GM23248 (cell line): Measurements from ENCODE around the gene PRICKLE3. TPM values are rescaled to one million over a fixed set of nuclear protein-coding genes. Genes with fewer than 3 reads are reported as not detected.
"Not testable (repeated sequence)": the region's sequence is repeated elsewhere in the genome, so short reads cannot be mapped to it uniquely, and the experiment has no call there.

Experiments used
- DNase-seq: peaks from one replicate; pipeline ENCODE4 v3.0.0-alpha.2; 2015
- H2AFZ ChIP-seq: fragments of 200-600 bp; sonication (generic); 2 replicates; pipeline ENCODE4 v1.6.1; 2016; ENCODE audit warnings: antibody characterized with exemption
- H3F3A ChIP-seq: fragments of 200-600 bp; sonication (generic); 2 replicates; pipeline ENCODE4 v1.6.1; 2016; ENCODE audit warnings: mild to moderate bottlenecking, antibody characterized with exemption, mixed run types; ENCODE audit not compliant: insufficient read depth
- H3K27ac ChIP-seq: fragments of 200-600 bp; sonication (generic); 2 replicates; pipeline ENCODE4 v1.5.1; 2016; ENCODE audit warnings: mild to moderate bottlenecking
- H3K27me3 ChIP-seq: fragments of 200-600 bp; sonication (generic); replicated peaks from 2 replicates; pipeline ENCODE4 v1.6.1; 2016; ENCODE audit warnings: mild to moderate bottlenecking; ENCODE audit not compliant: insufficient read depth
- H3K36me3 ChIP-seq: fragments of 200-600 bp; sonication (generic); 2 replicates; pipeline ENCODE4 v1.6.1; 2016; ENCODE audit warnings: low read depth, mild to moderate bottlenecking
- H3K4me1 ChIP-seq: fragments of 200-600 bp; sonication (generic); 2 replicates; pipeline ENCODE4 v1.6.1; 2016; ENCODE audit warnings: mild to moderate bottlenecking; ENCODE audit not compliant: insufficient read depth
- H3K4me2 ChIP-seq: fragments of 200-600 bp; sonication (generic); one replicate; pipeline ENCODE4 v1.6.1; 2016; ENCODE audit warnings: mild to moderate bottlenecking; ENCODE audit not compliant: unreplicated experiment
- H3K4me3 ChIP-seq: fragments of 200-600 bp; sonication (generic); 2 replicates; pipeline ENCODE4 v1.5.1; 2016; ENCODE audit warnings: mild to moderate bottlenecking
- H3K79me2 ChIP-seq: fragments of 200-600 bp; sonication (generic); 2 replicates; pipeline ENCODE4 v1.6.1; 2016; ENCODE audit warnings: mild to moderate bottlenecking; ENCODE audit not compliant: insufficient read depth
- H3K9ac ChIP-seq: fragments of 200-600 bp; sonication (generic); 2 replicates; pipeline ENCODE4 v1.6.1; 2016; ENCODE audit warnings: mild to moderate bottlenecking
- H3K9me2 ChIP-seq: fragments of 200-600 bp; sonication (generic); 2 replicates; pipeline ENCODE4 v1.6.1; 2016; ENCODE audit warnings: mixed run types, mild to moderate bottlenecking, moderate library complexity; ENCODE audit not compliant: insufficient read depth
- H3K9me3 ChIP-seq: fragments of 200-600 bp; sonication (generic); one replicate; pipeline ENCODE4 v1.6.1; 2017; ENCODE audit warnings: low read depth
- H4K20me1 ChIP-seq: fragments of 200-600 bp; sonication (generic); 2 replicates; pipeline ENCODE4 v1.6.0; 2016; ENCODE audit not compliant: insufficient read depth
- EZH2 ChIP-seq: fragments of 200-600 bp; sonication (generic); IDR thresholded peaks from 2 replicates; pipeline ENCODE4 v1.6.1; 2018; ENCODE audit warnings: antibody characterized with exemption, mild to moderate bottlenecking; ENCODE audit not compliant: insufficient read depth, poor library complexity, severe bottlenecking
- EZH2phosphoT487 ChIP-seq: fragments of 200-600 bp; sonication (generic); IDR thresholded peaks from 2 replicates; pipeline ENCODE4 v1.6.1; 2018; ENCODE audit warnings: antibody characterized with exemption, moderate library complexity, mild to moderate bottlenecking, low read depth; ENCODE audit not compliant: insufficient read depth
- WGBS, 2 experiments: methylation state at CpG; one replicate each; pipeline ENCODE4 v1.1.6; 2015 to 2017; ENCODE audit warnings: low lambda C conversion rate in 2 of 2, low coverage in 1 of 2; ENCODE audit errors: missing lambda C conversion rate in 2 of 2; 5-methylcytosine and 5-hydroxymethylcytosine counted together
- in situ Hi-C: fragments of 300-500 bp; cut with MboI; formaldehyde crosslinking; loops from 2 replicates; pipeline ENCODE4 v1.15.0; 2020
- polyA plus RNA-seq: library from polyadenylated mRNA; unstranded; fragments of >200 nt; fragmentation: Nextera tagmentation; extraction: Ambion mirVana; gene quantifications from 2 replicates; pipeline ENCODE4 v1.2.1, GENCODE V29; 2016
- total RNA-seq: library from RNA; depleted of rRNA; stranded (reverse); fragments of >200 nt; shearing (Covaris generic); gene quantifications from 2 replicates; pipeline ENCODE4 v1.2.3, GENCODE V29; 2014

Gene PRICKLE3
- total and polyA plus RNA-seq, 2 experiments from 2014 or later, result 5.1 to 10.8 TPM

DNA sequence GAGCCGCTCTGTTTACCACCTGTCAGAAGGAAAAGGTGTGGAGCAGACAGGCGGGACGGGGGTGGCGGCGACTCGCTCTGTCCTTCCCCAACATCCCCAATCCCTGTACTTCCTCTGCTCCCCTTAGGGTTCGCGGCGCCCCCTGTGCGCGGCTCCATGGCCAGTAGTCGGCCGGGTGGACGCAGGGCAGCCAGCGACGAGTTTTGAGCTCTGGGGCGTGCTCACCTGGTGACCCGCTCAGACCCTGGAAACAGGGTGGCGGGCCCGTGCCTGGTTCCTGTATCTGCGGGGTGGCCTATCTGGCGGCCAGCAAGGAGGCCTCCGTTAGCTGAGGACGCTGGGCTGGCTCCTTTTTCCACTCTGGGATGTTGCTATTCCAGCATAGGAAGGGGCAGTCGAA is 29.0 kb downstream of the PRICKLE3 start:
- TF ChIP-seq EZH2phosphoT487, result no peak
- TF ChIP-seq EZH2, result no peak
- Histone ChIP-seq H3K9ac (no peak overlapping the region), H3K36me3 (no peaks in the 10 kb centered on the region), H3F3A (no peaks in the 10 kb centered on the region), H4K20me1 (no peaks in the 10 kb centered on the region), H3K9me3 (no peaks in the 10 kb centered on the region), H3K27me3 (no peaks in the 10 kb centered on the region), H3K79me2 (no peaks in the 10 kb centered on the region), H3K27ac (no peak overlapping the region), H2AFZ (no peak overlapping the region), H3K4me2 (no peak overlapping the region), H3K4me3 (no peak overlapping the region), H3K9me2 (no peaks in the 10 kb centered on the region), H3K4me1 (peaks cover 4% of the 10 kb centered on the region; the same call in 1 of the 2 replicates)
- DNase-seq, result no peak
- in situ Hi-C loops, result no loop called here
- 82 to 86% methylated on average over 14 to 24 of the region's 25 CpGs for WGBS, 2 experiments

DNA sequence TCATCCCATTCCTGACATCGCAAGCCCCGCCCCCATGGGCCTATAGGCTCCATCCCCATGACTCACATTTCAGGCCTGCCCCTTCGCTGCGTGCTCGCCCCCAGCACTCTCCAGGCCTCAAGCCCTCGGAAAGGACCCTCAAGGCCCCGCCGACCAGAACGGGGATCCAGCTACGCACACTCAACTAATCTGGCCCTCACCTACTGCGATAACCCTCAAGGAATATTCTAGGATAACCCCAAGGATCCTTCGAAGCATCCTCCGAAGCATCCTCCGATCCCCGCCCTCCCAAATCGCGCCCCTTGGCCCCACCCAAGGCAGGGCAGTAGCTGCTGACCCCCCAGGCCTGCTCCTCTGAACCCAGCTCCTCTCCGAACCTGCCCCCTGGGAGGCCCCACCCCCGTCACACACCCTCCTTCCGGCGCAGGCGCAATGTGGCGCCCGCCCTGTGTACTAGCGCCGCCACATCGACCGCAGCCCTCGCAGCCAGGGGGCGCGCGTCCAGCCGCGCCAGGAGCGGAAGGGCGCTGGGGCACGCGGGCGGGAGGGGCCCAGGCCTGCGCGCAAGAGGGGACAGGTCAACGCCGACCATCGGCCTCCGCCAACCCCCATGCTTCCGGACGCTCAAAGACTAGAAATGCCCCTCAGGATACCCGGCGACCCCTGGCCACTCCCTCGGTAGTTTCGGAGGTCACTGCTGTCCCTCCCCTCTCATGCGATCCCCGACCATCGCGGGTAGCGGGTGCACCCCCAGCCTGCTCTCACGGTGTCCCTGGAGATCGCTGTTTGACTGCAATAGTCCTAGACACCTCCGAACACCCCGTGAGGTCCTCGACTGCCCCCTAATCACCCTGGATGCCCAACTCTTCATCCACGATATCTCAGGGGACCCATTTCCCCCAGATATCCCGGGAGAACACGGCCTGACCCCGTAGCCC is 30.0 kb downstream of the PRICKLE3 start:
- in situ Hi-C loops, result no loop called here
- peak overlapping the region; percentile 99 for H3K27ac ChIP-seq
- peak overlapping the region; percentile 97 for H3K9ac ChIP-seq
- peak overlapping the region; percentile 80 for H2AFZ ChIP-seq
- H3K27me3 ChIP-seq, result no peaks in the 10 kb centered on the region
- peak overlapping the region; percentile 90 for H3K4me2 ChIP-seq
- H3K4me3 ChIP-seq, result peak overlapping the region; percentile 70
- H3K79me2 ChIP-seq, result no peaks in the 10 kb centered on the region
- DNase-seq, result peak; percentile 95
- 0 to 1% methylated on average over 18 to 22 of the region's 65 CpGs for WGBS, 2 experiments
- H3K9me2 ChIP-seq, result no peaks in the 10 kb centered on the region
- TF ChIP-seq EZH2phosphoT487 (no peak), EZH2 (no peak)
- H3K4me1 ChIP-seq, result peaks cover 4% of the 10 kb centered on the region; the same call in 1 of the 2 replicates
- H3K36me3 ChIP-seq, result no peaks in the 10 kb centered on the region
- no peaks in the 10 kb centered on the region for H3K9me3 ChIP-seq
- H3F3A ChIP-seq, result no peaks in the 10 kb centered on the region
- H4K20me1 ChIP-seq, result no peaks in the 10 kb centered on the region

DNA sequence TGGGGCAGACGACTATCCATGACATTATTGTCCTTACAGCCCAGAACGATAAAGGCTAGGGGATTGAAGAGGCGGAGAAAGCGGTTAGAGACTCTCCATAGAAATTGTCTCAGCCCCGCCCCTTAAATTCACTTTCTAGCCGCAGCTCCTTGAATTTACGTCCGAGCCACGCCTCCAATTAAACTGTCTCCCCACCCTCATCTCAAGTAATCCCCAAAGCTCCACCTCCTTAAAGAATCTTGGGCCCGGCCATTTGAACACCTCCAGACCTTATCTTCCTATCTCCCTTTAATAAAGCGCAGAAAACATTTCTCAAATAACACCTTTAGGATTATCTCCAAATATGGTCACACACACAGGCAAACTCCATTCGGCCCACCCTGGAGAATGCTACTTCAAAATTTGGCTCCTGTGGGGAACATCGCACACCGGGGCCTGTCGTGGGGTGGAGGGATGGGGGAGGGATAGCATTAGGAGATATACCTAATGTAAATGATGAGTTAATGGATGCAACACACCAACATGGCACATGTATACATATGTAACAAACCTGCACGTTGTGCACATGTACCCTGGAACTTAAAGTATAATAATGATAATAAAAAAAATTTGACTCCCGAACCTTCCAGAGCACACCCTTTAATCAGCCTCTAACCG is 30.8 kb downstream of the PRICKLE3 start:
- H3K9ac ChIP-seq, result peak overlapping the region; percentile 97
- 2 to 4% methylated on average over 17 to 18 of the region's 18 CpGs for WGBS, 2 experiments
- peak; percentile 79 for DNase-seq

DNA sequence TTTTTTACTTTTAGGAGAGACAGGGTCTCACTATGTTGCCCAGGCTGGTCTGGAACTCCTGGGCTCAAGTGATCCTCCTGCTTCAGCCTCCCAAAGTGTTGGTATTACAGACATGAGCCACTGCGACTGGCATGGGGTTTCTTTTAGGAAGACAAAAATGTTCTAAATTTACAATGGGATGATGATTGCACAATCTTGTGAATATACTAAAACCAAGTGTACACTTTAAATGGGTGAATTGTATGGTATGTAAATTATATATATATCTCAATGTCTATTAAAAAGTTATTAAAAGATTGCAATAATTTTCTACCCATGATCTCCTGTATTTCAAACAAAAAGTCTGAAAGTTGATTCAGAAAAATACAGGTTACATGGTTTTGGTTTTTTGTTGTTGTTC is 32.7 kb downstream of the PRICKLE3 start:
- DNase-seq, result no peak
- no peaks in the 10 kb centered on the region for H3K9me2 ChIP-seq
- no peaks in the 10 kb centered on the region for H3K79me2 ChIP-seq
- peaks cover 4% of the 10 kb centered on the region; the same call in 1 of the 2 replicates for H3K4me1 ChIP-seq
- no peaks in the 10 kb centered on the region for H3F3A ChIP-seq
- H3K27ac ChIP-seq, result no peak overlapping the region
- H3K36me3 ChIP-seq, result no peaks in the 10 kb centered on the region
- no peaks in the 10 kb centered on the region for H3K9me3 ChIP-seq
- 93 to 95% methylated on average over 1 of the region's 1 CpG for WGBS, 2 experiments
- H3K27me3 ChIP-seq, result no peaks in the 10 kb centered on the region
- no peak overlapping the region for H3K4me3 ChIP-seq
- TF ChIP-seq EZH2phosphoT487 (no peak), EZH2 (no peak)
- in situ Hi-C loops, result no loop called here
- no peak overlapping the region for H3K9ac ChIP-seq
- H4K20me1 ChIP-seq, result no peaks in the 10 kb centered on the region
- no peak overlapping the region for H3K4me2 ChIP-seq
- H2AFZ ChIP-seq, result no peak overlapping the region

More for the DNA sequence above, 30.8 kb downstream of the PRICKLE3 start:
- Histone ChIP-seq H3K9me3 (no peaks in the 10 kb centered on the region), H3F3A (no peaks in the 10 kb centered on the region), H3K27me3 (no peaks in the 10 kb centered on the region), H3K36me3 (no peaks in the 10 kb centered on the region), H4K20me1 (no peaks in the 10 kb centered on the region), H3K4me1 (peaks cover 4% of the 10 kb centered on the region; the same call in 1 of the 2 replicates), H2AFZ (peak overlapping the region; percentile 80), H3K27ac (peak overlapping the region; percentile 99), H3K79me2 (no peaks in the 10 kb centered on the region), H3K4me2 (peak overlapping the region; percentile 90), H3K9me2 (no peaks in the 10 kb centered on the region), H3K4me3 (peak overlapping the region; percentile 70)
- in situ Hi-C loops, result no loop called here
- TF ChIP-seq EZH2 (no peak), EZH2phosphoT487 (no peak)

DNA sequence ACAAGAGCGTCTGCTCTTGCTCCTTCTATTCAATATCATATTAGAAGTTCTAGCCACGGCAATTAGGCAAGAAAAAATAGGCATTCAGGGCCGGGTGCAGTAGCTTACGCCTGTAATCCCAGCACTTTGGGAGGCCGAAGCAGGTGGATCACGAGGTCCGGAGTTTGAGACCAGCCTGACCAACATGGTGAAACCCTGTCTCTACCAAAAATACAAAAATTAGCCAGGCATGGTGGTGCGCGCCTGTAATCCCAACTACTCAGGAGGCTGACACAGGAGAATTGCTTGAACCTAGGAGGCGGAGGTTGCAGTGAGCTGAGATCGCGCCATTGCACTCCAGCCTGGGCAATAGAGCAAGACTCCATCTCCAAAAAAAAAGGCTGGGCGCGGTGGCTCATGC is 36.9 kb downstream of the PRICKLE3 start:
- in situ Hi-C loops, H3K9me2 ChIP-seq, H3K27me3 ChIP-seq, DNase-seq, H3F3A ChIP-seq, H3K4me2 ChIP-seq, H3K9ac ChIP-seq, H3K27ac ChIP-seq, H3K9me3 ChIP-seq, H3K4me3 ChIP-seq, H4K20me1 ChIP-seq, H2AFZ ChIP-seq, H3K36me3 ChIP-seq, H3K79me2 ChIP-seq, H3K4me1 ChIP-seq: not testable (repeated sequence)
- WGBS, 2 experiments, result 90 to 93% methylated on average over 8 to 14 of the region's 14 CpGs

DNA sequence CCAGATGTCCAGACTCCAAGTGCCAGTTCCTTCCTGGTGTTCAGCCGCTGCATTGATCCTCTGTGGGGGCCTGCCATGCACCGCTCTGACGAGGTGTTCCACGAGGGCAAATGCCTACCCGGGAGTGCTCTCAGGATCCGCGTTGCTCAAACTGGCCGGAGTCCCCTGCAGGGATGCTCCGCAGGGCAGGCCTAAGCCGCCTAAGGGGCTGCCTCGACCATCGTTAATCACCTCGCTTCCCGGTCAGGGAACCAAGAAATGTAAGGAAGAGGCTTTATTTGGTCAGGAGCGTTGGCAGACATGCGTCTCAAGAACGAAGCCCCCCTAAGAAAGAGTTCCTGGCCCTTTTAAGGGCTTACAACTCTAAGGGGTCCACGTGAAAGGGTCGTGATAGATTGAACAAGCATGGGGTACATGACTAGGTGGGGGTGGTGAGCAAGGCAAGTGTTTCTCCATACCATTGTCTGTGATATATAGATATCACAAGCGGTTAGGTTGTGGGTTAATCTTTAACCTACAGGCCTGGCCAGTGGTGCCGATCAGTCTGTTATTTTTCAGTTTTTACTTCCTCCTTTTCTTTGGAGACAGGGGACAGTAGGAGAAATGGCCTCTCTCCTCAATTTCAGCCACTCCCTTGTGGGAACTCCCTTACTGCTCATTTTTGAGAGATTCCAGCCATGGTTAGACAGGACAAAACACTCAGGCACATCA is 37.6 kb downstream of the PRICKLE3 start:
- H2AFZ ChIP-seq, H3F3A ChIP-seq, H3K4me1 ChIP-seq, H3K4me3 ChIP-seq, H3K27ac ChIP-seq, H3K79me2 ChIP-seq, H3K9me2 ChIP-seq, DNase-seq, H3K9me3 ChIP-seq, H3K9ac ChIP-seq, H3K27me3 ChIP-seq, H3K4me2 ChIP-seq, in situ Hi-C loops, H4K20me1 ChIP-seq, H3K36me3 ChIP-seq: not testable (repeated sequence)
- WGBS, 2 experiments, result 85 to 93% methylated on average over 13 to 21 of the region's 21 CpGs
